IMR-90 (cell line): ENCODE results near the gene ABCA4. TPM values are rescaled to one million over a fixed set of nuclear protein-coding genes. Genes with fewer than 3 reads are reported as not detected.

Experiments
- ATAC-seq: fragments of 200-7000 bp; cut with Tn5 transposase; 2 replicates; pipeline ENCODE4 v1.9.1; 2020; ENCODE audit warnings: low read depth, mild to moderate bottlenecking, moderate library complexity
- BruUV-seq: library from RNA; stranded (reverse); fragments of 400-500 nt; replicated peaks from 2 replicates; lab custom pipeline; 2021; lab: Mats Ljungman, UMichigan
- CTCF ChIA-PET: fragments of 300-600 bp; formaldehyde crosslinking; extraction: SDS; loops from one replicate; lab custom pipeline; 2021; ENCODE audit warnings: antibody characterized with exemption; lab: Yijun Ruan, JAX
- POLR2A ChIA-PET: fragments of 300-600 bp; sonication (Branson Sonifier 250); formaldehyde crosslinking; loops from one replicate; lab custom pipeline; 2022; ENCODE audit warnings: antibody characterized with exemption; ENCODE audit not compliant: unreplicated experiment; lab: Charles Lee
- DNase-seq: peaks from one replicate; pipeline ENCODE4 v3.0.0; 2013
- H2AFZ ChIP-seq: replicated peaks from 2 replicates; pipeline ENCODE3; 2013; ENCODE audit warnings: low read length, mild to moderate bottlenecking; ENCODE audit not compliant: poor library complexity
- H2AK5ac ChIP-seq: 2 replicates; pipeline ENCODE4 v1.6.1; 2013; ENCODE audit warnings: low read depth, low read length, inconsistent platforms
- H2AK9ac ChIP-seq: replicated peaks from 2 replicates; pipeline ENCODE3; 2013; ENCODE audit warnings: mild to moderate bottlenecking, low read depth, low read length, moderate library complexity; ENCODE audit not compliant: poor library complexity
- H2BK120ac ChIP-seq: 2 replicates; pipeline ENCODE4 v1.6.1; 2013; ENCODE audit warnings: low read depth, low read length, inconsistent platforms
- H2BK15ac ChIP-seq: 3 replicates; pipeline ENCODE4 v1.6.1; 2013; ENCODE audit warnings: low read depth, low read length, inconsistent platforms
- H2BK20ac ChIP-seq: 2 replicates; pipeline ENCODE4 v1.6.1; 2013; ENCODE audit warnings: low read depth, mild to moderate bottlenecking, inconsistent platforms, low read length, moderate library complexity
- H2BK5ac ChIP-seq: 2 replicates; pipeline ENCODE4 v1.6.1; 2013; ENCODE audit warnings: mild to moderate bottlenecking, low read depth, low read length, inconsistent platforms; ENCODE audit not compliant: poor library complexity, severe bottlenecking
- H3K14ac ChIP-seq: replicated peaks from 2 replicates; pipeline ENCODE4 v1.6.1; 2013; ENCODE audit warnings: low read depth, low read length, inconsistent platforms
- H3K18ac ChIP-seq: 2 replicates; pipeline ENCODE4 v1.6.1; 2013; ENCODE audit warnings: low read depth, low read length, control low read depth
- H3K23ac ChIP-seq: 2 replicates; pipeline ENCODE4 v1.6.1; 2013; ENCODE audit warnings: low read depth, low read length, inconsistent platforms
- H3K27ac ChIP-seq: 2 replicates; pipeline ENCODE4 v1.5.1; 2013; ENCODE audit warnings: mild to moderate bottlenecking, control low read depth, low read length; ENCODE audit not compliant: insufficient read depth
- H3K27me3 ChIP-seq: 2 replicates; pipeline ENCODE4 v1.6.1; 2013; ENCODE audit warnings: low read length; ENCODE audit not compliant: control insufficient read depth, insufficient read depth
- H3K36me3 ChIP-seq: 2 replicates; pipeline ENCODE4 v1.6.1; 2013; ENCODE audit warnings: low read length, mixed read lengths; ENCODE audit not compliant: control insufficient read depth, insufficient read depth
- H3K4ac ChIP-seq: 2 replicates; pipeline ENCODE4 v1.6.1; 2013; ENCODE audit warnings: low read depth, low read length, inconsistent platforms
- H3K4me1 ChIP-seq: 2 replicates; pipeline ENCODE4 v1.6.1; 2013; ENCODE audit warnings: low read length, mixed read lengths; ENCODE audit not compliant: control insufficient read depth, insufficient read depth
- H3K4me2 ChIP-seq: 2 replicates; pipeline ENCODE4 v1.6.1; 2013; ENCODE audit warnings: low read depth, mild to moderate bottlenecking, control low read depth, low read length, moderate library complexity
- H3K4me3 ChIP-seq: 2 replicates; pipeline ENCODE4 v1.5.1; 2013; ENCODE audit warnings: low read depth, mild to moderate bottlenecking, control low read depth, low read length, moderate library complexity; ENCODE audit not compliant: insufficient read depth
- H3K56ac ChIP-seq: 2 replicates; pipeline ENCODE4 v1.6.1; 2013; ENCODE audit warnings: low read length, inconsistent platforms; ENCODE audit not compliant: insufficient read depth; ENCODE audit errors: extremely low read depth
- H3K79me1 ChIP-seq, 2 experiments: 2 replicates each; pipeline ENCODE4 v1.6.1; 2013; ENCODE audit warnings: low read length in 2 of 2, inconsistent platforms in 1 of 2, low read depth in 1 of 2
- H3K9ac ChIP-seq: 2 replicates; pipeline ENCODE4 v1.6.1; 2013; ENCODE audit warnings: low read depth, low read length, control low read depth
- H3K9me1 ChIP-seq: 2 replicates; pipeline ENCODE4 v1.6.1; 2013; ENCODE audit warnings: low read length, inconsistent platforms; ENCODE audit not compliant: insufficient read depth
- H3K9me3 ChIP-seq: 2 replicates; pipeline ENCODE4 v1.6.1; 2013; ENCODE audit warnings: low read length; ENCODE audit not compliant: control insufficient read depth, insufficient read depth
- H4K20me1 ChIP-seq: 2 replicates; pipeline ENCODE4 v1.6.1; 2013; ENCODE audit warnings: low read length, inconsistent platforms; ENCODE audit not compliant: insufficient read depth
- H4K5ac ChIP-seq: 2 replicates; pipeline ENCODE4 v1.6.1; 2013; ENCODE audit warnings: mild to moderate bottlenecking, low read depth, low read length, control low read depth
- H4K8ac ChIP-seq, 2 experiments: 2 replicates each; pipeline ENCODE4 v1.6.1; 2013; ENCODE audit warnings: low read depth in 2 of 2, low read length in 2 of 2, control low read depth in 1 of 2, inconsistent platforms in 1 of 2
- H4K91ac ChIP-seq: 2 replicates; pipeline ENCODE4 v1.6.1; 2013; ENCODE audit warnings: low read depth, low read length, inconsistent platforms; ENCODE audit not compliant: insufficient read depth
- BHLHE40 ChIP-seq: fragments of 150-350 bp; IDR thresholded peaks from 2 replicates; pipeline ENCODE4 v1.6.1; 2016; ENCODE audit warnings: mild to moderate bottlenecking, low read depth, low read length
- CEBPB ChIP-seq: IDR thresholded peaks from 2 replicates; pipeline ENCODE4 v1.6.1; 2012; ENCODE audit warnings: low read depth, low read length, improper control_type of control experiment
- CHD1 ChIP-seq: IDR thresholded peaks from 2 replicates; pipeline ENCODE4 v1.6.1; 2012; ENCODE audit warnings: low read depth, low read length, improper control_type of control experiment
- FOS ChIP-seq: fragments of 150-350 bp; IDR thresholded peaks from 2 replicates; pipeline ENCODE4 v1.6.1; 2016; ENCODE audit warnings: low read depth, low read length
- MAZ ChIP-seq: IDR thresholded peaks from 2 replicates; pipeline ENCODE4 v1.6.1; 2012; ENCODE audit warnings: low read depth, mild to moderate bottlenecking, low read length, improper control_type of control experiment, moderate library complexity, borderline replicate concordance
- NFE2L2 ChIP-seq: fragments of 150-350 bp; IDR thresholded peaks from 2 replicates; pipeline ENCODE4 v1.6.1; 2016; ENCODE audit warnings: low read depth, mild to moderate bottlenecking, low read length
- POLR2A ChIP-seq: IDR thresholded peaks from 2 replicates; pipeline ENCODE4 v1.6.1; 2012; ENCODE audit warnings: mild to moderate bottlenecking, low read depth, low read length
- RAD21 ChIP-seq: IDR thresholded peaks from 2 replicates; pipeline ENCODE4 v1.6.1; 2012; ENCODE audit warnings: low read length, improper control_type of control experiment
- RFX5 ChIP-seq: IDR thresholded peaks from 2 replicates; pipeline ENCODE4 v1.8.0; 2012; ENCODE audit warnings: low read depth, mild to moderate bottlenecking, low read length, moderate library complexity
- SMC3 ChIP-seq: fragments of 150-350 bp; IDR thresholded peaks from 2 replicates; pipeline ENCODE4 v1.6.1; 2016; ENCODE audit warnings: low read depth, mild to moderate bottlenecking, antibody characterized with exemption, low read length, moderate library complexity
- WGBS, 2 experiments: methylation state at CpG; one replicate each; pipeline versions ENCODE4 v1.1.5 to v1.1.7; 2013; ENCODE audit warnings: missing lambda C conversion rate in 2 of 2; ENCODE audit not compliant: insufficient read length in 1 of 2; ENCODE audit errors: extremely low coverage in 2 of 2; 5-methylcytosine and 5-hydroxymethylcytosine counted together
- dilution Hi-C: fragments of 300-500 bp; cut with HindIII; formaldehyde crosslinking; loops from one replicate; pipeline ENCODE4 v1.14.3; 2018; ENCODE audit warnings: low sequenced_read_pairs; ENCODE audit not compliant: unreplicated experiment
- in situ Hi-C: fragments of 300-500 bp; cut with MboI; formaldehyde crosslinking; loops from 3 replicates; pipeline ENCODE4 v1.14.3; 2019; ENCODE audit warnings: low sequenced_read_pairs, inconsistent platforms, mixed read lengths
- intact Hi-C: fragments of 100-400 bp; cut with micrococcal nuclease; formaldehyde crosslinking; loops from 2 replicates; pipeline ENCODE4 v1.10.0; 2022
- polyA plus RNA-seq, 3 experiments: library from polyadenylated mRNA; depleted of rRNA; stranded (reverse); fragments of >200 nt; gene quantifications; 2 replicates each; pipeline ENCODE4 v1.2.3, GENCODE V29; 2012; ENCODE audit warnings: low replicate concordance in 1 of 3
- total RNA-seq: library from RNA; depleted of rRNA; stranded (reverse); fragments of >200 nt; gene quantifications from 2 replicates; pipeline ENCODE4 v1.2.3, GENCODE V29; 2012
- TF ChIP-seq, protein P1 (sequence below): fragments of 150-350 bp; IDR thresholded peaks from 2 replicates; pipeline ENCODE4 v1.6.1; 2017; ENCODE audit warnings: mild to moderate bottlenecking, antibody characterized with exemption, low read length, low read depth
- TF ChIP-seq, protein P2 (sequence below): conservative IDR thresholded peaks from 2 replicates; pipeline ENCODE4 v1.5.1; 2012; ENCODE audit warnings: mild to moderate bottlenecking, low read depth, low read length, improper control_type of control experiment

The ABCA4 gene
- total and polyA plus RNA-seq, 2 of the 4 experiments (the other 2 are of a cell fraction): under 0.01 to 0.36 TPM

DNA sequence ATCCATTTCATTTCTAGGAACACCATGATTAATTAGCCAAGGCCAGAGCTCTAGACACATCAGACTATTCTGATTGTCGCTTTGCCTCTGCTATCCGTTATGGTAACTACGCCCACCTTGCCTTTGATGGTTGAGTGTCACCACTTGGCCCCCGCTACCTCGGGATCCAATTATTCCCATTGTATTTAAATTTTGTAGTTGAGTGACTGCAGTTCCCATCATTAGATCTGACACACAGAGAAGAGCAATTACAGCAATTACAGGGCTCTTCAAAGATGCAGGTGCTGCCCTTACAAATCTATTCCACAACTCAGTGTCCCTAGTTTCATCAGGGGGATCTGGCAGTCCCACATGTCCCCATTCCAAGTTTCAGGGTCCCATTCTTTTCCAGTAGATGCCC lies 44.9 kb upstream of the ABCA4 start:
- ChIA-PET CTCF (no interaction called here), POLR2A (no interaction called here)
- no peak overlapping the region for H3K4me2 ChIP-seq
- no peak for ATAC-seq
- no peak overlapping the region for H2AK5ac ChIP-seq
- no peak overlapping the region for H2BK120ac ChIP-seq
- H3K9me1 ChIP-seq: peaks cover 3% of the 10 kb centered on the region; the same call in 1 of the 2 replicates
- no peak overlapping the region for H4K5ac ChIP-seq
- no TSS peak for BruUV-seq
- intact Hi-C loops: no loop called here
- no peak overlapping the region for H2AFZ ChIP-seq
- TF ChIP-seq CHD1 (no peak), POLR2A (no peak), BHLHE40 (no peak), MAZ (no peak), CEBPB (no peak), RFX5 (no peak), NFE2L2 (no peak), SMC3 (no peak), RAD21 (no peak), FOS (no peak)
- TF ChIP-seq, protein P1, sequence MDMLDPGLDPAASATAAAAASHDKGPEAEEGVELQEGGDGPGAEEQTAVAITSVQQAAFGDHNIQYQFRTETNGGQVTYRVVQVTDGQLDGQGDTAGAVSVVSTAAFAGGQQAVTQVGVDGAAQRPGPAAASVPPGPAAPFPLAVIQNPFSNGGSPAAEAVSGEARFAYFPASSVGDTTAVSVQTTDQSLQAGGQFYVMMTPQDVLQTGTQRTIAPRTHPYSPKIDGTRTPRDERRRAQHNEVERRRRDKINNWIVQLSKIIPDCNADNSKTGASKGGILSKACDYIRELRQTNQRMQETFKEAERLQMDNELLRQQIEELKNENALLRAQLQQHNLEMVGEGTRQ: no peak
- TF ChIP-seq, protein P2, sequence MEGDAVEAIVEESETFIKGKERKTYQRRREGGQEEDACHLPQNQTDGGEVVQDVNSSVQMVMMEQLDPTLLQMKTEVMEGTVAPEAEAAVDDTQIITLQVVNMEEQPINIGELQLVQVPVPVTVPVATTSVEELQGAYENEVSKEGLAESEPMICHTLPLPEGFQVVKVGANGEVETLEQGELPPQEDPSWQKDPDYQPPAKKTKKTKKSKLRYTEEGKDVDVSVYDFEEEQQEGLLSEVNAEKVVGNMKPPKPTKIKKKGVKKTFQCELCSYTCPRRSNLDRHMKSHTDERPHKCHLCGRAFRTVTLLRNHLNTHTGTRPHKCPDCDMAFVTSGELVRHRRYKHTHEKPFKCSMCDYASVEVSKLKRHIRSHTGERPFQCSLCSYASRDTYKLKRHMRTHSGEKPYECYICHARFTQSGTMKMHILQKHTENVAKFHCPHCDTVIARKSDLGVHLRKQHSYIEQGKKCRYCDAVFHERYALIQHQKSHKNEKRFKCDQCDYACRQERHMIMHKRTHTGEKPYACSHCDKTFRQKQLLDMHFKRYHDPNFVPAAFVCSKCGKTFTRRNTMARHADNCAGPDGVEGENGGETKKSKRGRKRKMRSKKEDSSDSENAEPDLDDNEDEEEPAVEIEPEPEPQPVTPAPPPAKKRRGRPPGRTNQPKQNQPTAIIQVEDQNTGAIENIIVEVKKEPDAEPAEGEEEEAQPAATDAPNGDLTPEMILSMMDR: no peak
- H3K4me1 ChIP-seq: no peaks in the 10 kb centered on the region; the same call in 1 of the 2 replicates
- H2BK20ac ChIP-seq: no peak overlapping the region
- H3K18ac ChIP-seq: no peak overlapping the region
- no peak overlapping the region for H3K14ac ChIP-seq
- H3K56ac ChIP-seq: no peak overlapping the region
- no peak overlapping the region for H3K27ac ChIP-seq
- in situ Hi-C loops: no loop called here
- H3K36me3 ChIP-seq: no peaks in the 10 kb centered on the region; the same call in 1 of the 2 replicates
- H4K91ac ChIP-seq: no peak overlapping the region
- no peaks in the 10 kb centered on the region for H4K20me1 ChIP-seq
- no peak overlapping the region for H2AK9ac ChIP-seq
- no peak for DNase-seq
- H3K23ac ChIP-seq: no peak overlapping the region
- no peaks in the 10 kb centered on the region for H3K27me3 ChIP-seq
- H3K4me3 ChIP-seq: no peak overlapping the region
- H3K79me1 ChIP-seq: no peaks in the 10 kb centered on the region; a peak in 1 of 4 replicates
- no CpG with 5 or more reads among the region's 5 CpGs for WGBS, 2 experiments
- H3K4ac ChIP-seq: no peak overlapping the region
- no peak overlapping the region for H3K9ac ChIP-seq
- no peak overlapping the region for H2BK15ac ChIP-seq
- dilution Hi-C loops: no loop called here
- H3K9me3 ChIP-seq: no peaks in the 10 kb centered on the region; the same call in 1 of the 2 replicates
- no peak overlapping the region for H4K8ac ChIP-seq
- H2BK5ac ChIP-seq: no peak overlapping the region
